ENCODE results near the gene NOTCH3.

NOTCH3 gene

GRCh38 chr19:15247107-15248014, 46.6 kb upstream of the NOTCH3 start:
- TF ChIP-seq, protein P1, sequence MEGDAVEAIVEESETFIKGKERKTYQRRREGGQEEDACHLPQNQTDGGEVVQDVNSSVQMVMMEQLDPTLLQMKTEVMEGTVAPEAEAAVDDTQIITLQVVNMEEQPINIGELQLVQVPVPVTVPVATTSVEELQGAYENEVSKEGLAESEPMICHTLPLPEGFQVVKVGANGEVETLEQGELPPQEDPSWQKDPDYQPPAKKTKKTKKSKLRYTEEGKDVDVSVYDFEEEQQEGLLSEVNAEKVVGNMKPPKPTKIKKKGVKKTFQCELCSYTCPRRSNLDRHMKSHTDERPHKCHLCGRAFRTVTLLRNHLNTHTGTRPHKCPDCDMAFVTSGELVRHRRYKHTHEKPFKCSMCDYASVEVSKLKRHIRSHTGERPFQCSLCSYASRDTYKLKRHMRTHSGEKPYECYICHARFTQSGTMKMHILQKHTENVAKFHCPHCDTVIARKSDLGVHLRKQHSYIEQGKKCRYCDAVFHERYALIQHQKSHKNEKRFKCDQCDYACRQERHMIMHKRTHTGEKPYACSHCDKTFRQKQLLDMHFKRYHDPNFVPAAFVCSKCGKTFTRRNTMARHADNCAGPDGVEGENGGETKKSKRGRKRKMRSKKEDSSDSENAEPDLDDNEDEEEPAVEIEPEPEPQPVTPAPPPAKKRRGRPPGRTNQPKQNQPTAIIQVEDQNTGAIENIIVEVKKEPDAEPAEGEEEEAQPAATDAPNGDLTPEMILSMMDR (IDR thresholded peaks at IDR 0.05; ENCODE audit: low read length, missing control alignments): no peak
- no peak for DNase-seq (ENCODE audit: low read depth)
- H3K4me3 ChIP-seq (replicated peaks; ENCODE audit: low read depth, low read length): no peak overlapping the region

DNA sequence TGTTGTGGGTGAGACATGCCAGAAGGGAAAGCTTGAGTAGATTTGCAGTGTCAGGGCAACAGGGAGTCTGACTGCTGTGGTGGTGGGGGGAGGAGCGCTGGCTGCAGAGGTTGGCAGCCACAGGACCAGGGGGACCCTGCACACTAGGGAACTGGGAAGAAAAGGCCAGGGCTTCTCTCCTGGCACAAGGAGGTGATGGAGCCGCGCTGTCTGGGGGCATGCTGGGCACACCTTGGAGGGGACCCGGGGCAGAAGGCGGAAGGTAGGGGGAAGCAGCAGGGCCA, 45.3 kb upstream of the NOTCH3 start:
- no peak overlapping the region for H3K4me3 ChIP-seq (replicated peaks; ENCODE audit: low read depth, low read length)
- TF ChIP-seq, protein P1 (IDR thresholded peaks at IDR 0.05; ENCODE audit: low read length, missing control alignments): no peak
- DNase-seq (ENCODE audit: low read depth): no peak

- H3K4me3 ChIP-seq (replicated peaks; ENCODE audit: low read depth, low read length): no peak overlapping the region
- DNase-seq (ENCODE audit: low read depth): no peak
- TF ChIP-seq, protein P1 (IDR thresholded peaks at IDR 0.05; ENCODE audit: low read length, missing control alignments): no peak
These were observed 44.8 kb upstream of the NOTCH3 start for GRCh38 chr19:15245370-15246197.

DNA sequence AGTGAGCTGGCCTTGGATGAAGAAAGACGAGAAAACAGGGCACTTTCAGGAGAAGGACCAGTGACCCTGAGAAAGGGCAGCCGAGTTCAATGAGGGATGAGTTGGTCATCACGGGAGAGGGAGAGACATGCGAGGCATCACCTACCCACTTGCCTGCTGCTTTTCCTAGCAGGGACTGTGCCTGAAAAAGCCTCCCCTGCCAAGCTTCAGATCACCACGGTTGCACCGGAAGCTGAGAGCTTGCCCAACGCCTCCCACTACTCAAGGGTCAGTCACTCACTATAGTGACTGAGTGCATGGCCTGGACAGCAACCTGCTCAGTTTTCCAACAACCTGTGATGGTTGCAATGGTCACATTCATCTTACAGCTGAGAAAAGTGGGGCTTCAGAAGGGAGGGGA, 44.0 kb upstream of the NOTCH3 start:
- no peak for DNase-seq (ENCODE audit: low read depth)
- H3K4me3 ChIP-seq (replicated peaks; ENCODE audit: low read depth, low read length): no peak overlapping the region
- TF ChIP-seq, protein P1 (IDR thresholded peaks at IDR 0.05; ENCODE audit: low read length, missing control alignments): no peak

DNA sequence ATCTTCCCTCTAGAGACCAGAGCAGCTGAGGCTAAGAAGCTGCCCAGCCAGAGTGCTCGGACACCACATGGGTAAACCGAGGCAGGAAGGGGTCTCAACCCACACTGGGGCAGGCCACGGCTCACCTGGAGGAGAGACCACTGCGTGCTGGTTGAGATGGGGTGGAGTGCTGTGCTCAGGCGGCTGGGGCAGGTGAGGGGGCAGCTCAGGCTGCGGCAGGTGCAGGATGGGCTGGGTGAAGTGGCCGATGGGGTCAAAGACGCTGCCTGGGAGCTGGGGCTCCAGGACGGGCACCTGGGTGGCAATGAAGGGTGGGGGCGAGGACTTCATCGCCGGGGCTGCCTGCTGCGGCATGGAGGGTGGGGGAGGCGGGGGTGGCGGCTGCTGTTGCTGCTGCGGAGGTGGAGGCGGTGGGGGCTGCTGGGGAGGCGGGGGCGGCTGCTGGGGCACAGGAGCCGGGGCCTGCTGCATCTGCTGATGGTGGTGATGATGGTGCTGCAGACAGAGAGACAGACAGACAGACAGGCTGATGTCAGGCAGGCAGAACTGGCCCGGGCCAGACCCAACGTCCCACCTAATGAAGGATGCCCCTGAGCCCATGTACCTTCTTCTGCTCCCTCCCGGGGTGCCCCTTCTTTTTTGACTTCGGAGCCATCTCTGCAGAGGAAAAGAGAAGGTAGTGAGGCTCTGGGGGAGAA, 43.5 kb upstream of the NOTCH3 start:
- DNase-seq (ENCODE audit: low read depth): no peak
- no peak overlapping the region for H3K4me3 ChIP-seq (replicated peaks; ENCODE audit: low read depth, low read length)
- TF ChIP-seq, protein P1 (IDR thresholded peaks at IDR 0.05; ENCODE audit: low read length, missing control alignments): no peak

DNA sequence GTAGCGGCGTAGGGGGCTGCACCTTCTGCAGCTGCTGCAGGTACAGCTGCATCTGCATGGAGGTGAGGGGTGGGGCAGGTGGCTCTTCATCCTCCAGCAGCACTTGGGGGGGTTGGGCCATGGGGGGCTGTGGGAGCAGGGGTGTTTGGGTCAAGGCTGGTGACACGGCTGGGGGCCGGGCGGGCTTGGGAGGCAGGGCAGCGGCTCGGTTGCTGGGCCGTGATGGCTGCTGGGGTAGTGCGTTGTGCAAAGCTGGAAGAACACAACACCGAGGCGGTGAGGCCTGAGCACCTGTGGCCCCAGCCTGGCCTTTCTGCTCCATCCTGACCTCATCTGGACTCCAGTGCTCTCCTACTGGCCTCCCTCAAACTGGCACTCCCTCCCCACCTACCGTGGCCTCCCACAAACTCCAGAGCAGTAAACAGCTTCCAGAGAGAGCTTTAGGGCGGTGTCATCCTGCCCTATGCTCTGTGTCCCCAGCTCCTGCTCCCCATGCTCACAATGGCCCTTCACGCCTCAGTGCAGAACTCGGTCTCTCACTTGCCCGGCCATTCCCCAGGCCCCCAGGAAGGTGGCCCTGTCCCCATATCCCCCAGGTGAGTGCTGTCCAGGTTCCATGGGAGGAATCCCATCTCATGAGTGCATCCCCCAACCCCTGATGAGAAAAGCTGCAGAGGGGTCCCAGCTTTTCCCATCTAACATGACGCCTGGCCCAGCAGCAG, 42.6 kb upstream of the NOTCH3 start:
- TF ChIP-seq, protein P1 (IDR thresholded peaks at IDR 0.05; ENCODE audit: low read length, missing control alignments): no peak
- H3K4me3 ChIP-seq (replicated peaks; ENCODE audit: low read depth, low read length): no peak overlapping the region
- DNase-seq (ENCODE audit: low read depth): no peak

All from fibroblast of pulmonary artery (primary cell).